ENCODE measurements around the gene ZNF518A.
"Not testable (repeated sequence)": the region's sequence is repeated elsewhere in the genome, so short reads cannot be mapped to it uniquely, and the experiment has no call there.

Gene ZNF518A

DNA sequence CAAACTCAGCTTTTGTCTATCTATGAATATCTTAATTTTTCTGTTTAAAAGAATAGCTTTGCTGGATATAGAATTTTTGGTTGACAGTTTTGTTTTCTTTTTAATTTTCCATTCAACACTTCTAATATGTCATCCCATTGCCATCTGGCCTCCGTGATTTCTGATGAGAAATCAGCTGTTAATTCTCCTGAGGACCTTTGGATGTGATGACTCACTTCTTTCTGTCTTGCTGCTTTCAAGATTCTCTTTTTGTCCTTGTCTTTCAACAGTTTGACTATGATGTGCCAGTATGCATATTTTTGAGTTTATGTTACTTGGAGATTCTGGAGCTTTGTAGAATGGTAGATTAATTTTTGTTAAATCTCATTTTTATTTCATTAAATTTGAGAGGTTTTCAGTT is 38.4 kb downstream of the ZNF518A start:
- Mint-ChIP-seq H3K4me3 (no peak overlapping the region), H3K27me3 (ENCODE audit: low read depth) (no peaks in the 10 kb centered on the region), H3K27ac (no peak overlapping the region), H3K36me3 (ENCODE audit: low read depth) (peaks cover 62% of the 10 kb centered on the region), H3K4me1 (no peaks in the 10 kb centered on the region), H3K9me3 (peaks cover 47% of the 10 kb centered on the region)
- TF ChIP-seq, protein P1, sequence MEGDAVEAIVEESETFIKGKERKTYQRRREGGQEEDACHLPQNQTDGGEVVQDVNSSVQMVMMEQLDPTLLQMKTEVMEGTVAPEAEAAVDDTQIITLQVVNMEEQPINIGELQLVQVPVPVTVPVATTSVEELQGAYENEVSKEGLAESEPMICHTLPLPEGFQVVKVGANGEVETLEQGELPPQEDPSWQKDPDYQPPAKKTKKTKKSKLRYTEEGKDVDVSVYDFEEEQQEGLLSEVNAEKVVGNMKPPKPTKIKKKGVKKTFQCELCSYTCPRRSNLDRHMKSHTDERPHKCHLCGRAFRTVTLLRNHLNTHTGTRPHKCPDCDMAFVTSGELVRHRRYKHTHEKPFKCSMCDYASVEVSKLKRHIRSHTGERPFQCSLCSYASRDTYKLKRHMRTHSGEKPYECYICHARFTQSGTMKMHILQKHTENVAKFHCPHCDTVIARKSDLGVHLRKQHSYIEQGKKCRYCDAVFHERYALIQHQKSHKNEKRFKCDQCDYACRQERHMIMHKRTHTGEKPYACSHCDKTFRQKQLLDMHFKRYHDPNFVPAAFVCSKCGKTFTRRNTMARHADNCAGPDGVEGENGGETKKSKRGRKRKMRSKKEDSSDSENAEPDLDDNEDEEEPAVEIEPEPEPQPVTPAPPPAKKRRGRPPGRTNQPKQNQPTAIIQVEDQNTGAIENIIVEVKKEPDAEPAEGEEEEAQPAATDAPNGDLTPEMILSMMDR (IDR thresholded peaks at IDR 0.05; ENCODE audit: unreplicated experiment in 3 of 3), result no peak

DNA sequence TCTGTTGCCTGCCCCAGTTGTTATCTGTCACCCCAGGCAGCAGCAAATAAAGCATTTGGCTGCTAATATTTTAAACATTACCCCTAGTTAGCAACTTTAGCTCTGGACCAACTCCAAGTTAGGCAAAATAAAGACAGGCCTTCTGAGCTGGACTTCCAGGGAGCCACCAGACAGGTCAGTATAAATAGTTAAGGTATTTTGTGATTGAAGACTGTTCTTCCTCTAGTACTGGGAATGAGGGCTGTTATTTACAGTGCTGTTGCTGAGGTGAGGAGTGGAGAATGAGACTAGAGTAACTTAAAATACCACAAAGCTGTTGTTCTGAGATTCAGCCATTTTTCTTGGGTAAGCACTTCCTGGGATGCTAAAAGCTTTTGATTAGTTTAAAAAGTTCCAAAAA is 40.1 kb downstream of the ZNF518A start:
- H3K4me3 Mint-ChIP-seq, result no peak overlapping the region
- no peaks in the 10 kb centered on the region for H3K4me1 Mint-ChIP-seq
- no peaks in the 10 kb centered on the region for H3K27me3 Mint-ChIP-seq (ENCODE audit: low read depth)
- peaks cover 47% of the 10 kb centered on the region for H3K36me3 Mint-ChIP-seq (ENCODE audit: low read depth)
- H3K27ac Mint-ChIP-seq, result no peak overlapping the region
- H3K9me3 Mint-ChIP-seq, result peaks cover 57% of the 10 kb centered on the region
- TF ChIP-seq, protein P1 (IDR thresholded peaks at IDR 0.05; ENCODE audit: unreplicated experiment in 3 of 3), result no peak

DNA sequence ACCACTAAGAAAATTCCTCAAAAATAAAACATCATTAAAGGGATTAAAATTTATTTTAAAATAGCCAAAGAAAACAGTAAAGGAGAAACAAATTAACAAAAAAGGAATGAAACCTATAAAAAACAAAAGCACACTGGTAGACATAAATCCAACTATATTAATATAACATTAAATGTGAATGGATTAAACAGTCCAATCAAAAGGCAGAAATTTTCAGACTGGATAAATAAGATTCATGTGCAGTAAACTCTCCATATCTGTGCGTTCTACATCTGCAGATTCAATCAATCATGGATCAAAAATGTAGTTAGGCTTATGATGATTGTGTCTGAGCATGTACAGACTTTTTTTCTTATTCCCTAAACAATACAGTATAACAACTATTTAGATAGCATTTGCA is 42.6 kb downstream of the ZNF518A start:
- TF ChIP-seq, protein P1 (IDR thresholded peaks at IDR 0.05; ENCODE audit: unreplicated experiment in 3 of 3), result no peak
- Mint-ChIP-seq H3K4me3 (no peak overlapping the region), H3K27me3 (ENCODE audit: low read depth) (no peaks in the 10 kb centered on the region), H3K9me3 (peaks cover 56% of the 10 kb centered on the region), H3K4me1 (no peaks in the 10 kb centered on the region), H3K36me3 (ENCODE audit: low read depth) (peaks cover 27% of the 10 kb centered on the region), H3K27ac (no peak overlapping the region)

DNA sequence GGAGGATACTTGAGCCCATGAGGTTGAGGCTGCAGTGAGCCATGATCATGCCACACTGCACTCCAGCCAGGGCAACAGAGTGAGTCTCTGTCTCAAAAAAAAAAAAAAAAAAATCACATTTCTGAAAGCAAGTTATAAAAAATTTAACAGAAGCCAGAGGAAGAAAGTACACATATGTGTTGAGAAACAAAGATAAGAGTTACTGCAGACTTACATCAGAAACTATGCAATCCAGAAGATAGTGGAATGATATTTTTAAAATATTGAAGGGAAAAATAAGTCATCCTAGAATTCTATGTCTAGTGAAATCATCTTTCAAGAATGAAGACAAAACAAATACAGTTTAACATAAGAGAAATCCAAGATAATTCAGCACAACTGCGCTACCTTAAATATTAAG is 46.9 kb downstream of the ZNF518A start:
- Mint-ChIP-seq H3K27me3 (ENCODE audit: low read depth) (no peaks in the 10 kb centered on the region), H3K27ac (no peak overlapping the region), H3K4me3 (no peak overlapping the region), H3K36me3 (ENCODE audit: low read depth) (peaks cover 3% of the 10 kb centered on the region), H3K4me1 (no peaks in the 10 kb centered on the region), H3K9me3 (peaks cover 52% of the 10 kb centered on the region)
- TF ChIP-seq, protein P1 (IDR thresholded peaks at IDR 0.05; ENCODE audit: unreplicated experiment in 3 of 3), result no peak

DNA sequence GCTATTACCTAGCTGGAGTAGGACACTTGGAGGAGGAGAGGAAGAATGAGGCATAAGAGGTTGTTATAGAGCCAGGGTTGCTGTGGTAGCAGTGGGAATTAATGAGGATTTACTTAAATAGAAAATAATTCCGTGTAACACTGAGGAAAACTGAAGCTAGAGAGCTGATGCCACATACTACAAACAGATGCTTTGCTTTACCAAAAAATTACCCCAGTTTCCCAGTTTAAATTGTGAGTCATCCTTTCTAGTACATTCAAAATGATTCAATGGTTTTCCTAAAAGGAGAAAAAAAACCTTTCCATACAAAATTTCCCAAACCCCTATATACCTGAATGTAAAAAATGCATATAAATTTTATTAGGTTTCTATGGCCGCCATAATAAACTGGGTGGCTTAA is 58.3 kb downstream of the ZNF518A start:
- TF ChIP-seq, protein P1 (IDR thresholded peaks at IDR 0.05; ENCODE audit: unreplicated experiment in 3 of 3), result no peak
- peaks cover 22% of the 10 kb centered on the region for H3K9me3 Mint-ChIP-seq
- peaks cover 27% of the 10 kb centered on the region for H3K36me3 Mint-ChIP-seq (ENCODE audit: low read depth)
- no peaks in the 10 kb centered on the region for H3K4me1 Mint-ChIP-seq
- H3K4me3 Mint-ChIP-seq, result no peak overlapping the region
- H3K27ac Mint-ChIP-seq, result no peak overlapping the region
- H3K27me3 Mint-ChIP-seq (ENCODE audit: low read depth), result no peaks in the 10 kb centered on the region

DNA sequence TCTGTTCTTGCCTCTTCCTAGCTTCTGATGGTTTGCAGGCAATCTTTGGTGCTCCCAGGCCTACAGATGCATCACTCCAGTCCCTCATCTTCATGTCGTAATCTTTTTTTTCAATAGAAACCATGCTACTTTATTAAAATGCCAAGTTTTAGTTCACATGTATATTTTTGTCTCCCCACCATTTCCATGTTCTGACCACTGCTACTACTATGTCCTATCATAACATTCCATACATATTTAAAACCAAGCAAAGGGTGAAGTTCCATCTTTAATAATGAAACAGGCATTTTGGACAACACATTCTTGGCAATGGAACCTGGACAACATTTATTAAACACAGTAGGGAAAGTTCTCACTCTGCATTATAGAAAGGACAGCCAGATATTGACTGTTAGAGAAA is 58.8 kb downstream of the ZNF518A start:
- Mint-ChIP-seq H3K27me3 (ENCODE audit: low read depth) (no peaks in the 10 kb centered on the region), H3K4me1 (no peaks in the 10 kb centered on the region), H3K9me3 (peaks cover 17% of the 10 kb centered on the region), H3K27ac (no peak overlapping the region), H3K36me3 (ENCODE audit: low read depth) (peaks cover 26% of the 10 kb centered on the region), H3K4me3 (no peak overlapping the region)
- TF ChIP-seq, protein P1 (IDR thresholded peaks at IDR 0.05; ENCODE audit: unreplicated experiment in 3 of 3), result no peak

DNA sequence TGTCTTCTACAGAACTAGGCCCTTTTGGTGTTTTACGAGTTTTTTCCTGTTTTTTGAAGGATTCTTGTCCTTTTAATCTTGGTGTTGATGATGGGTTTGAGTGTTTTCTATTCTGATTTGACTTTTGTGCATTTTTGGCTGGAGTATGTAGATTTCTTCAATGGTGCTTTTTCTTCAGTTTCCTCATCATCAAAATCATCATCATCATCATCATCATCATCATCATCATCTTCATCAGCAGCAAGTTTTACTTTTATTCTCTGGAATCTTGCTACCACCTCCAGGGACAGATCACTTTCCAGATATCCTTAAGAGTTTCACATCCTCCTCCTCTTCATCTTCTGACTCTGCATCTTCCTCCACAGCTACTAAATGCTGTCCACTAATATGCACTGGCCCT is 59.4 kb downstream of the ZNF518A start:
- not testable (repeated sequence) for H3K27ac Mint-ChIP-seq; H3K27me3 Mint-ChIP-seq (ENCODE audit: low read depth); H3K4me3 Mint-ChIP-seq; H3K4me1 Mint-ChIP-seq
- Mint-ChIP-seq H3K36me3 (ENCODE audit: low read depth) (peaks cover 26% of the 10 kb centered on the region), H3K9me3 (peaks cover 13% of the 10 kb centered on the region)

Data from nephron (organoid).